GM12878 (cell line): ENCODE data around the gene CDK3. TPM values are rescaled to one million over a fixed set of nuclear protein-coding genes. Genes with fewer than 3 reads are reported as not detected.

ENCODE experiments used
- ATF7 ChIP-seq: fragments of 450-650 bp; IDR thresholded peaks from 2 replicates; pipeline ENCODE4 v1.6.1; 2016; ENCODE audit warnings: low read depth, mild to moderate bottlenecking
- BHLHE40 ChIP-seq, 2 experiments: fragments of 450-650 bp in 1 of 2; IDR thresholded peaks; 2 replicates each; pipeline ENCODE4 v1.6.1; 2011 to 2017; ENCODE audit warnings: low read depth in 2 of 2, borderline replicate concordance in 1 of 2, improper control_type of control experiment in 1 of 2, low read length in 1 of 2, mild to moderate bottlenecking in 1 of 2
- E2F8 ChIP-seq: fragments of 450-650 bp; IDR thresholded peaks from 2 replicates; pipeline ENCODE4 v1.6.1; 2018; ENCODE audit warnings: mild to moderate bottlenecking, low read depth, moderate library complexity; ENCODE audit not compliant: partially characterized antibody
- EGR1 ChIP-seq, 2 experiments: IDR thresholded peaks; 1 replicate in 1 of 2; 2 replicates in 1 of 2; pipeline ENCODE4 v1.6.1; 2011 to 2012; ENCODE audit warnings: low read depth in 2 of 2, low read length in 2 of 2, borderline replicate concordance in 1 of 2, mild to moderate bottlenecking in 1 of 2, moderate library complexity in 1 of 2
- ELK1 ChIP-seq: IDR thresholded peaks from 2 replicates; pipeline ENCODE4 v1.6.1; 2012; ENCODE audit warnings: low read depth, low read length, improper control_type of control experiment
- ESRRA ChIP-seq: IDR thresholded peaks from 2 replicates; pipeline ENCODE4 v1.6.1; 2012; ENCODE audit warnings: mild to moderate bottlenecking, low read length, improper control_type of control experiment
- FOS ChIP-seq: IDR thresholded peaks from 3 replicates; pipeline ENCODE4 v1.6.1; 2011; ENCODE audit warnings: borderline replicate concordance; ENCODE audit not compliant: insufficient read length; ENCODE audit errors: extremely low read depth
- HDAC6 ChIP-seq: fragments of 200-600 bp; sonication (generic); IDR thresholded peaks from one replicate; pipeline ENCODE4 v1.8.0; 2017; ENCODE audit warnings: antibody characterized with exemption; ENCODE audit not compliant: unreplicated experiment
- IKZF1 ChIP-seq: fragments of 450-650 bp; conservative IDR thresholded peaks from 2 replicates; pipeline ENCODE4 v1.6.1; 2017; ENCODE audit warnings: antibody characterized with exemption, mild to moderate bottlenecking
- IKZF2 ChIP-seq, 2 experiments: fragments of 450-650 bp; IDR thresholded peaks; 2 replicates each; pipeline ENCODE4 v1.6.1; 2017; ENCODE audit warnings: mild to moderate bottlenecking in 2 of 2, moderate library complexity in 2 of 2
- IRF4 ChIP-seq: IDR thresholded peaks from 2 replicates; pipeline ENCODE4 v1.6.1; 2011; ENCODE audit warnings: low read depth, low read length
- JUND ChIP-seq: IDR thresholded peaks from 2 replicates; pipeline ENCODE4 v1.6.1; 2012; ENCODE audit warnings: low read depth, mild to moderate bottlenecking, low read length, improper control_type of control experiment, moderate library complexity
- KAT2A ChIP-seq: conservative IDR thresholded peaks from 2 replicates; pipeline ENCODE4 v1.6.1; 2011; ENCODE audit warnings: low read depth, low read length; ENCODE audit not compliant: control insufficient read depth
- NR2C1 ChIP-seq: fragments of 450-650 bp; IDR thresholded peaks from 2 replicates; pipeline ENCODE4 v1.6.1; 2017; ENCODE audit warnings: antibody characterized with exemption, mild to moderate bottlenecking, moderate library complexity
- RBBP5 ChIP-seq: fragments of 200-600 bp; sonication (generic); conservative IDR thresholded peaks from 2 replicates; pipeline ENCODE4 v1.6.1; 2016
- RFX5 ChIP-seq: IDR thresholded peaks from 2 replicates; pipeline ENCODE4 v1.6.1; 2011; ENCODE audit warnings: low read depth, low read length, improper control_type of control experiment
- RUNX3 ChIP-seq: IDR thresholded peaks from 2 replicates; pipeline ENCODE4 v1.6.1; 2012; ENCODE audit warnings: low read length, inconsistent platforms
- SIX5 ChIP-seq: IDR thresholded peaks from 2 replicates; pipeline ENCODE4 v1.6.1; 2011; ENCODE audit warnings: mild to moderate bottlenecking, low read depth, low read length, moderate library complexity; ENCODE audit not compliant: severe bottlenecking
- TARDBP ChIP-seq: IDR thresholded peaks from 2 replicates; pipeline ENCODE4 v1.6.1; 2016; ENCODE audit warnings: borderline replicate concordance
- ZNF217 ChIP-seq: fragments of 450-650 bp; IDR thresholded peaks from 2 replicates; pipeline ENCODE4 v1.6.1; 2017; ENCODE audit warnings: antibody characterized with exemption, mild to moderate bottlenecking
- ZNF384 ChIP-seq: IDR thresholded peaks from 2 replicates; pipeline ENCODE4 v1.6.1; 2012; ENCODE audit warnings: low read depth, mild to moderate bottlenecking, low read length, improper control_type of control experiment, borderline replicate concordance
- polyA plus RNA-seq, 11 experiments: library from polyadenylated mRNA; depleted of rRNA in 4 of 11; unstranded in 6 of 11; stranded (reverse) in 5 of 11; fragments of >200 nt; fragmentation: Nextera tagmentation in 4 of 11; fragmentation: Illumina TruSeq in 1 of 11; extraction: Ambion mirVana in 4 of 11; extraction: Trizol in 1 of 11; gene quantifications; 1 replicate in 1 of 11; 2 replicates in 10 of 11; pipeline versions ENCODE4 v1.2.1 to v1.2.3, GENCODE V29; 2011 to 2016; ENCODE audit warnings: inconsistent platforms in 2 of 11, missing spikeins in 2 of 11, low read depth in 1 of 11
- total RNA-seq, 4 experiments: library from RNA; depleted of rRNA in 3 of 4; stranded (reverse); fragments of >200 nt in 3 of 4; fragmentation: Illumina TruSeq in 1 of 4; extraction: Trizol in 1 of 4; gene quantifications; 2 replicates each; pipeline versions ENCODE4 v1.2.1 to v1.2.3, GENCODE V29; 2013 to 2021
- TF ChIP-seq, protein P1 (sequence below): IDR thresholded peaks from 2 replicates; pipeline ENCODE4 v1.6.1; 2012; ENCODE audit warnings: low read depth, low read length, improper control_type of control experiment
- TF ChIP-seq, protein P2 (sequence below): fragments of 450-650 bp; formaldehyde crosslinking; IDR thresholded peaks from 2 replicates; pipeline ENCODE4 v1.4.0; 2022; ENCODE audit warnings: mild to moderate bottlenecking, moderate library complexity

CDK3 gene
- total and polyA plus RNA-seq, 10 of the 15 experiments (the other 5 are each of a cell fraction or from before 2014, with no cell fraction given) = 1.1 to 7.1 (median 4.2) TPM

DNA sequence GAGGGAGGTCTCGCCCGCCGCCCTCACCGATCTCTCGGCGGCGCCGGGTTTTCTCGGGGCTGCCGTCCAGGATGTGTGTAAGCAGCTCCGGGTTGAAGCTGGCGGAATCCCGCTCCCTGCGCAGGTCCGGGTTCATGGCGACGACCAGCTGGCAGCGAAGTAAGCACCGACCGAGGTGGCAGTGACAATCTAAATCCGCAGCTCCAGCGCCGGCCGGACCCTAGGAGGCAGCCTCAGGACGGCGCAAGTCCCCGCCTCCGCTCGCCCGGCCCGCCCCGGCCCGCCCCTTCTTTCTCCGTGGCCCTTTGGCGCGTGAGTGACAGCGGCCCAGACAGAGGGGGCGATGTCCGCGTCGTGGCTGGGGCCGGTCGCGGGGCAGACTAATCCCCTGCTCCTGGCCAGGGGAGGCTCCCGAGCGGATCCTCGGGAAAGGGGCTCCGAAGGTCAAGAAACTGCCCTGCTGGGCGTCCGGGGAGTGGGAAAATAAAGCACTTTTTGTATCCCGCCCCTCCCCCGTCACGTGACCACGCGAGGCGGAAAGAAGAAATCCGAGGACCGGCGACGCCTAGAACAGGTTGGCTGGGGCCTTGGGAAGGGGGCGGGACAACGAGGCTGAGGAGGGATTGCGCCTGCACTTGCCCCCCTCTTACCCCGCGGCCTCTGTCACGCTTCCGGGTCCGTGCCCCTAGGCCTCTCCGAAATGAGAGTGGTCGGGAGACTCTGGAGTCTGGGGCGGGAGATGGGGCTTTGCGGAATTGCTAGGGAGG is 21.5 kb upstream of the CDK3 start, which contains the start of the genes ACOX1 and TEN1 (continued):
- peak; percentile 92 to 98 for TF ChIP-seq BHLHE40 (IDR thresholded peaks at IDR 0.05; ENCODE audit: borderline replicate concordance in 1 of 2, low read depth in 2 of 2, low read length in 1 of 2)
- TF ChIP-seq TARDBP = no peak
- TF ChIP-seq, protein P1, sequence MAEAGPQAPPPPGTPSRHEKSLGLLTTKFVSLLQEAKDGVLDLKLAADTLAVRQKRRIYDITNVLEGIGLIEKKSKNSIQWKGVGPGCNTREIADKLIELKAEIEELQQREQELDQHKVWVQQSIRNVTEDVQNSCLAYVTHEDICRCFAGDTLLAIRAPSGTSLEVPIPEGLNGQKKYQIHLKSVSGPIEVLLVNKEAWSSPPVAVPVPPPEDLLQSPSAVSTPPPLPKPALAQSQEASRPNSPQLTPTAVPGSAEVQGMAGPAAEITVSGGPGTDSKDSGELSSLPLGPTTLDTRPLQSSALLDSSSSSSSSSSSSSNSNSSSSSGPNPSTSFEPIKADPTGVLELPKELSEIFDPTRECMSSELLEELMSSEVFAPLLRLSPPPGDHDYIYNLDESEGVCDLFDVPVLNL = no peak
- peak; percentile 41 for TF ChIP-seq ATF7
- peak; percentile 36 to 70 for TF ChIP-seq IKZF2 (IDR thresholded peaks at IDR 0.05)
- no peak for TF ChIP-seq ESRRA
- no peak for TF ChIP-seq ZNF217
- no peak for TF ChIP-seq KAT2A
- no peak for TF ChIP-seq JUND
- TF ChIP-seq IRF4 = no peak
- TF ChIP-seq RUNX3 = peak; percentile 39; the same call in 1 of the 2 replicates
- TF ChIP-seq, protein P2, sequence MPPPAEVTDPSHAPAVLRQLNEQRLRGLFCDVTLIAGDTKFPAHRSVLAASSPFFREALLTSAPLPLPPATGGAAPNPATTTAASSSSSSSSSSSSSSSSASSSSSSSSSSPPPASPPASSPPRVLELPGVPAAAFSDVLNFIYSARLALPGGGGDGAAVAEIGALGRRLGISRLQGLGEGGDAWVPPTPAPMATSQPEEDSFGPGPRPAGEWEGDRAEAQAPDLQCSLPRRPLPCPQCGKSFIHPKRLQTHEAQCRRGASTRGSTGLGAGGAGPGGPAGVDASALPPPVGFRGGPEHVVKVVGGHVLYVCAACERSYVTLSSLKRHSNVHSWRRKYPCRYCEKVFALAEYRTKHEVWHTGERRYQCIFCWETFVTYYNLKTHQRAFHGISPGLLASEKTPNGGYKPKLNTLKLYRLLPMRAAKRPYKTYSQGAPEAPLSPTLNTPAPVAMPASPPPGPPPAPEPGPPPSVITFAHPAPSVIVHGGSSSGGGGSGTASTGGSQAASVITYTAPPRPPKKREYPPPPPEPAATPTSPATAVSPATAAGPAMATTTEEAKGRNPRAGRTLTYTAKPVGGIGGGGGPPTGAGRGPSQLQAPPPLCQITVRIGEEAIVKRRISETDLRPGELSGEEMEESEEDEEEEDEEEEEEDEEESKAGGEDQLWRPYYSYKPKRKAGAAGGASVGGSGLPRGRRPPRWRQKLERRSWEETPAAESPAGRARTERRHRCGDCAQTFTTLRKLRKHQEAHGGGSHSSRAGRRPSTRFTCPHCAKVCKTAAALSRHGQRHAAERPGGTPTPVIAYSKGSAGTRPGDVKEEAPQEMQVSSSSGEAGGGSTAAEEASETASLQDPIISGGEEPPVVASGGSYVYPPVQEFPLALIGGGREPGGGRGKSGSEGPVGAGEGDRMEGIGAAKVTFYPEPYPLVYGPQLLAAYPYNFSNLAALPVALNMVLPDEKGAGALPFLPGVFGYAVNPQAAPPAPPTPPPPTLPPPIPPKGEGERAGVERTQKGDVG = peak; percentile 67; the same call in 1 of the 2 replicates
- TF ChIP-seq SIX5 = no peak
- peak in 1 of 2 experiments; percentile 70; a peak in 1 of 3 replicates for TF ChIP-seq EGR1 (IDR thresholded peaks at IDR 0.05; ENCODE audit: borderline replicate concordance in 1 of 2, low read depth in 2 of 2, low read length in 2 of 2)
- no peak for TF ChIP-seq NR2C1
- no peak for TF ChIP-seq ZNF384
- peak; percentile 66 for TF ChIP-seq E2F8
- TF ChIP-seq RBBP5 = no peak
- no peak for TF ChIP-seq RFX5
- TF ChIP-seq IKZF1 = peak; percentile 82
- TF ChIP-seq FOS = no peak
- no peak for TF ChIP-seq HDAC6
- no peak for TF ChIP-seq ELK1
